Forelimb muscle (tissue), 1 donor: ENCODE data around the gene OSBPL9. TPM values are rescaled to one million over a fixed set of nuclear protein-coding genes. Genes with fewer than 3 reads are reported as not detected.

Experiments used
- DNase-seq: peaks from one replicate; pipeline ENCODE4 v3.0.0-alpha.2; 2013; ENCODE audit warnings: low read depth
- polyA plus RNA-seq: library from polyadenylated mRNA; unstranded; fragments of 120-200 nt; gene quantifications from one replicate; pipeline ENCODE4 v1.2.1, GENCODE V29; 2013; ENCODE audit not compliant: insufficient read length

OSBPL9 gene
- polyA plus RNA-seq, result 57.8 TPM

GRCh38 chr1:51616903-51617708 lies at the start of gene OSBPL9:
OSBPL9 (plus strand) TSS chr1:51617092; CDS start chr1:51617111, 19 bp downstream.
- DNase-seq, result peak; percentile 78

GRCh38 chr1:51567653-51568052 lies 49.2 kb upstream of the OSBPL9 start:
- no peak for DNase-seq

GRCh38 chr1:51568231-51568935 lies 48.5 kb upstream of the OSBPL9 start:
- no peak for DNase-seq

GRCh38 chr1:51569284-51570062 lies 47.4 kb upstream of the OSBPL9 start:
- no peak for DNase-seq

GRCh38 chr1:51570063-51570710 lies 46.7 kb upstream of the OSBPL9 start:
- DNase-seq, result no peak

GRCh38 chr1:51572365-51572764 lies 44.5 kb upstream of the OSBPL9 start:
- no peak for DNase-seq

- no peak for DNase-seq
These were observed 42.1 kb upstream of the OSBPL9 start for GRCh38 chr1:51574796-51575195.

GRCh38 chr1:51575406-51576084 lies 41.3 kb upstream of the OSBPL9 start:
- DNase-seq, result no peak

GRCh38 chr1:51576085-51576444 lies 40.8 kb upstream of the OSBPL9 start:
- DNase-seq, result no peak

GRCh38 chr1:51576923-51577322 lies 40.0 kb upstream of the OSBPL9 start:
- no peak for DNase-seq

- DNase-seq, result no peak
These were observed 38.3 kb upstream of the OSBPL9 start for GRCh38 chr1:51578383-51579109.

GRCh38 chr1:51581238-51581637 lies 35.7 kb upstream of the OSBPL9 start:
- no peak for DNase-seq

- no peak for DNase-seq
These were observed 33.4 kb upstream of the OSBPL9 start for GRCh38 chr1:51583532-51583931.

GRCh38 chr1:51584021-51584420 lies 32.9 kb upstream of the OSBPL9 start:
- DNase-seq, result no peak

GRCh38 chr1:51592711-51593110 lies 24.2 kb upstream of the OSBPL9 start:
- DNase-seq, result no peak

GRCh38 chr1:51594716-51595115 lies 22.2 kb upstream of the OSBPL9 start:
- no peak for DNase-seq

GRCh38 chr1:51600529-51600928 lies 16.4 kb upstream of the OSBPL9 start:
- DNase-seq, result no peak

- no peak for DNase-seq
These were observed 15.9 kb upstream of the OSBPL9 start for GRCh38 chr1:51600965-51601364.

- DNase-seq, result no peak
These were observed 10.8 kb upstream of the OSBPL9 start for GRCh38 chr1:51605961-51606723.

GRCh38 chr1:51607681-51608095 lies 9.2 kb upstream of the OSBPL9 start:
- no peak for DNase-seq
